Activated CD4-positive, alpha-beta T cell treated with anti-CD3 and anti-CD28 coated beads for 4 hours (primary cell): ENCODE results near the gene NAT16.

ENCODE experiments used
- DNase-seq, 2 donors: peaks; one replicate each; pipeline ENCODE4 v3.0.0-alpha.2; 2020

The NAT16 gene

DNA sequence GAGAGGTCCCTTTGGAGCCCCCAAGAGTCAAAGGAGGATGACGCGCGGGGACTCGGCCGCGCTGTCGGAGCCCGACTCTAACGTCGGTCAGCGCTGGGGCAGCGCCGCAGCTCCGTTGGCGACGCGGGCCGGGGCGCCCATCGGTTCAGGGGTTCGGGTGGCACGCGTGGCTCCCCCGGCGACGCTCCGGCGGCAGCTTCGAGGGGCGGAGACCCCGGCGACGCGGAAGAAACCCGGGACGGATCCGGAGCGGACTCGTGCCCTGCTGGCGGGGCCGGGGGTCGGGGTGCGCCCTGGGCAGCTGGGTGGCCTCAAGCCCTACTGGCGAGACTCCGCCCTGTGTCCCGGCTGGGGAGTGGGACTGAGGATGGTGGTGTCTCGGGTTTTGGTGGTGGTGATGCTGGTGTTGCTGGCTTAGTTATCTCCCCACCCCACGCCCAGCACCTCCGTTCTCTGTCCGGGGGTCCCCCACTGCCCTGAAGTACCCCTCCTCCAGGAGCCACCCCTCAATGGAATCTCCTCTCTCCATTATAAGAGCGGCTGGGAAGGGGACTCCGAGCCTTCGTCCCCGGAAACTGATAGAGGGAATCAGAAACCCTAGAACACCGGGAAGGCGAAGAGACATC is at the start of gene NAT16:
TSS of gene NAT16 (minus strand) at position 164 of the 626 bp plus-strand sequence. CDS start 5,486 bp downstream, outside the sequence.
- DNase-seq: no peak

DNA sequence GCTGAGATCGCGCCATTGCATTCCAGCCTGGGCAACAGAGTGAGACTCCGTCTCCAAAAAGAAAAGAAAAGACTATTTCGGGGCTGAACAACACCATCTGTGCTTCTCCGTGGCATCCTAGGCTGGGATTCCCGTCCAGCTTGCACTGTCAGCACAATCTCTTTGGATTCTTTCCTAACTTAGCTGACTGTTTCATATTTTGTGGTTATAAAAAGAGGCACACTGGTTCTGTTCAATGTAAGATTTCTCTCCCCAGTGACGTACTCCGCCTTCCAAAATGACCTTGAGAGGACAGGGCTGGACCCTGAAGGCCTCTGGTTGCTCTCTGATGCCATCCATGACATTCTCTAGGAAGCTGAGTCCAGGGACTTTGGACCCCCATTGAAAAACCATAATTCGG is 46.6 kb upstream of the NAT16 start:
- no peak for DNase-seq

DNA sequence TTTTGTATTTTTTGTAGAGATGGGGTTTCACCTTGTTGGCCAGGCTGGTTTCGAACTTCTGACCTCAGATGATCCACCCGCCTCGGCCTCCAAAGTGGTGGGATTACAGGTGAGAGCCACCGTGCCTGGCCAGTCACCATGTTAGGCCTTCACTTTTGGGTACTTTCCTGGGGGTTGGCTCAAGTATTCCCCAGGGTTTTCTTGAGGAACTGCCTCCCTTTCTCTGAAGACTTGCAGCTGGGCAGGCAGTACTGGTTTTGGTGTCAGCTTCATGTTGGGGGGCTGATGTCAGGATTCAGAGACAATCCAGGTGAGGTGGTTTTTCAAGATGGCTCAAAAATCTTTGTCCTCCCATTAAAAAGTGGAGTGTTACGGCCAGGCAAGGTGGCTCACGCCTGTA is 45.6 kb upstream of the NAT16 start:
- no peak for DNase-seq

- DNase-seq: no peak
Observed at GRCh38 chr7:101223528-101223927, 43.4 kb upstream of the NAT16 start.

DNA sequence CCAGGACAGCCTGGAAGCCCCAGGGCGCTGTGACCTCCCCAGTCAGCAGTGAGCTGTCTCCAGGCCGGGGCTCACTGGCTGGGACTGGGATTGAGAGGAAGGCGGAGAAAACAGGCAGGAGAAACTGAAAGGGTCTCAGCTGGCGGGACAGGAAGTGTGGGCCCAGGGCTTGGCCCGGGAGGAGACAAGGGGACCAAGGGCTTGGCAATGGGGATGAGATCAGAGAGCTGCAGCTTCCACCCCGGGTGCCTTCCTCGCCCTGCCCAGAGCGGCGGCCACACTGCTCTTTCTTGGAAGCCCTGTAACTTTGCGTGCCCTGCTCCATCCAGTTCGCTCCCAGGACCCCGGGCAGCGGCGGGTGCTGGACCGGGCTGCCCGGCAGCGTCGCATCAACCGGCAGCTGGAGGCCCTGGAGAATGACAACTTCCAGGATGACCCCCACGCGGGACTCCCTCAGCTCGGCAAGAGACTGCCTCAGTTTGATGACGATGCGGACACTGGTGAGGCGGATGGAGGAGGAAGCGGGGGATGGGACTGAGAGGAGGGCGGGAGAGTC is 42.3 kb upstream of the NAT16 start:
- no peak for DNase-seq

GRCh38 chr7:101220295-101220694 is 40.2 kb upstream of the NAT16 start:
- no peak for DNase-seq

DNA sequence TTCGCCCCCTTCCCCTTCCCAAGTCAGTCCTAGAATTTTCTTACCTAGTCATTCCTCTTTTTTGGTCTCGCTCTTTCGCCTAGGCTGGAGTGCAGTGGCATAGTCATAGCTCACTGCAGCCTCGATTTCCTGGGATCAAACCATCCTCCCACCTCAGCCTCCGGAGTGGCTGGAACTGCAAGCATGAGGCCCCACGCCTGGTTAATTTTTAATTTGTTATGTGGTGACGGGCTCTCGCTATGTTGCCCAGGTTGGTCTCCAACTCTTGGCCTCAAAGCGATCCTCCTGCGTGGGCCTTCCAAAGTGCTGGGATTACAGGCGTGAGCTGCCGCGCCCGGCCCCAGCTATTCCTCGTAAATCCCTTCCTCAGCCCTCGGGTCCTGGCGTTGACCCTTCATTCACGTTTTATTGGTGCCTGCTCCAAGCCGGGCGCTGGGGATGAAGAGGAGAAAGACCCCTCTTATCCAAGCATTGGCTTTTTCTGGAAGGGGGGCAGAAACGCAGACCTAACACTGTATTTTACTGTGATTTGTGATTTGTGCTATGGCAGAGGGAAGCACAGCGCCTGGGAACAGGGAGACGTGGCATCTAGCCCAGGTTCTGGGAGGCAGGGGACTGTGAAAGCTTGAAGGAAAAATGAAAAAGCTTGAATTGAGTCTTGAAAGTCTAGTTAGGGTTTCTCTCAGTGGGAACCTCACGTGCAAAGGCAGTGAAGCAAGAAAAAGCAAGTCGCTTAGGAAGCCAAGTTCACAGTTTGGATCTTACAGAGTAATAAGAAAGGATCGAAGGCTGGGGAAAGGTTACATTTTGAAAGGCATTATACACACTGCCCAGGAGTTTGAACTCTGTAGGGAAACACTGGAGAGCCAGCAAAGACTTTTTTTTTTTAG is 38.4 kb upstream of the NAT16 start:
- DNase-seq: no peak

DNA sequence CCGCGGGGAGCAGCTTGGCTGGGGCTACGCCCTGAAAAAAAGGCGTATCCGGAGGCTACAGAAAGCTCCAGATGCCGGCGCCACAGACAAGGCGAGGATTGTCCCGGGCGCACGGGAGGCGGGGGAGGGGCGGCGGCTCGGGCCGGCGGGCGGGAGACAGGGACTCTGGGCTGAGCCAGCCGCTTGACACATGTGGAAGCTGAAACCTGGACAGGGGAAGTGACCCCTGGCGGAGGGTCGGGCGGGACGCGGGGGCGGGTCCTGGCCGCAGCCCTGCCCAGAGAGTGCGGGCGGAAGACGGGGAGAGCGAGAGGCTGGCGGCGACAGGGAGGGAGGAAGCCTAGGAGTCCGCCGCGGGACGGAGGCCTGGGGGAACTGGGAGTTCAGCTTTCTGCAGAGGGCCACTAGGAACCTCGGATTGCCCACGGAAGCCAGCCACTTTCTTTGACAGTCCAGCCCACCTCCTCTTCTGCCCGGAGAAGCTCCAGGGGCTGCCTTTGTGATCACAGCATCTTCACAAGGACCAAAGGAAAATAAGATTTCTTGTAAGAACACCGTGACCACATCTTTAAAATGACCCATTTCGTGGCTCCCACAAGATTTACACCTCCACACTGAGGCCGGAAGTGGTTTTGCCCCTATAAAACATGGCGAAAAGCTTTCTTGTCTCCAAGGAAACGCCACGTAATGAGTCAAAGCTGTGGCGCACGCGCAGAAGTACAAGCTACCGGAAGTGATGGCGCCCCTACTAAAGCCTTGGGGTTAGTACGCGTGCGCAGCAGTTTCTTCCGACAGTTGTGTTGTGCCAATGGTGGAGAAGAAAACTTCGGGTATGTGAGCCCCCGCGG is 37.5 kb upstream of the NAT16 start, which contains the start of the genes PLOD3 and ZNHIT1:
TSS of gene PLOD3 (minus strand) at position 194 of the 848 bp plus-strand sequence. CDS start 307 bp downstream, outside the sequence.
TSS of gene ZNHIT1 (plus strand) at position 778 of the 848 bp plus-strand sequence. CDS start at position 809, 31 bp downstream.
- peak; percentile 97 for DNase-seq

DNA sequence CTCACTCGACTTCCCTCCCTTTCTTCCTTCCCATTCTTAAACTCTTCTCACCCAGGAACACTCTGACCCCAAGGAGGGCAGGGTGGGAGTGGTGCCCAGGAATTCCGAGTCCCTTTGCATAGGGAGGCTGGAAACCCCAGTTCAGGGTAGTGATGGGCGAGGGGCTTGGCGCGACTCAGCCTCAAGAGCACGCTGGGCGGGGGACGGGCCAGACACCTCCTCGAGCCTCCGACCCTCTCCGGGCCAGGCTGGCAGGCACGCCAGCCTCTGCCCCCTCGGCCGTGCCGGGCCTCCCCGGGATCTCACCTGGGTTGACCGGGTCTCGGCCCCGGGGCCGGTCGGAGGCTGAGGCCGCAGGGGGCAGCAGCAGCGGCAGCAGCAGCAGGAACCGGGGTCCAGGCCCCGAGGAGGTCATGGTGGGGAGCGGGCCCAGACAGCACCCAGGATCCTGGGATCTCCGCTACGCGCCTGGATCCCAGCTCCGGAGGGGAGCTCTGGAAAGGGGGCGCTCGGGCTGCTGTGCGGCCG is 36.8 kb upstream of the NAT16 start:
- DNase-seq: no peak

- DNase-seq: no peak
Observed at GRCh38 chr7:101216001-101216859, 36.1 kb upstream of the NAT16 start.

- no peak for DNase-seq
Observed at GRCh38 chr7:101212014-101212413, 31.9 kb upstream of the NAT16 start.

DNA sequence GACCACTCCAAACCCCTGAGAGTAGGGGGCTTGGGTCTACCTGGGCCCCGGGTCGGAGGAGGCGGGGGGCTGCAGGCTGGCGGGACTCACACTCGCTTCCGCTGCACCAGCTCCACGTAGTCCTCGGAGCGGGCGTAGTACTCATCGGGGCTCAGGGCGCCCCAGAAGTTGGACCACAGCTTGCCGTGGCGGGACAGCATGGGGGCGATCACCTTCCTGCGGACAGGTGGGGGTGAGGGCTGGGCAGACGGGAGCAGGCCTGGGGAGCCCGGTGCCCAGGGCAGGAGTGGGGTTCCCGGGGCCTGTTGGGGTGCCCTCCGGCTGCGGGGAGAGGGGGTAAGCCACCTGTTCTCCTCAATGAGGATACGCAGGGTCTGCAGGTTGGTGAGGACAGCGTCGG is 31.4 kb upstream of the NAT16 start:
- no peak for DNase-seq

DNA sequence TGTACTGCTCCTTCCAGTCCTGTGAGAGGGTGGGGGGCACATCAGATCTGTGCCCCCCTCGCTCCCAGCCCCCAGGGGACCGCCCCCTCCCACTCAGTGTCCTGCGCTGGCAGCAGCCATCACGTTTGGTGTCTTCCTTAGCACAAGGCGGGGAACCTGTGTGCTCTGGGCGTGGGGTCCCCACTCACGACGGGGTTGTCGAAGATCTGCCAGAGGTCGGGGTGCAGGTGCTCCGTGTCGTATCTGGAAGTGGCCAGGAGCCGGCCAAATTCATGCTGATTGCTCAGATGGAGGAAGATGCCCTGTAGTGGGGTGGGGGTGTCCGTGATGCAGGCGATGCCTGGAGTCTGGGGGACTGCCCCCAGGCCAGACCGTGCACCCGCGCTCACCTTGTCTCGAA is 30.1 kb upstream of the NAT16 start:
- DNase-seq: no peak

DNA sequence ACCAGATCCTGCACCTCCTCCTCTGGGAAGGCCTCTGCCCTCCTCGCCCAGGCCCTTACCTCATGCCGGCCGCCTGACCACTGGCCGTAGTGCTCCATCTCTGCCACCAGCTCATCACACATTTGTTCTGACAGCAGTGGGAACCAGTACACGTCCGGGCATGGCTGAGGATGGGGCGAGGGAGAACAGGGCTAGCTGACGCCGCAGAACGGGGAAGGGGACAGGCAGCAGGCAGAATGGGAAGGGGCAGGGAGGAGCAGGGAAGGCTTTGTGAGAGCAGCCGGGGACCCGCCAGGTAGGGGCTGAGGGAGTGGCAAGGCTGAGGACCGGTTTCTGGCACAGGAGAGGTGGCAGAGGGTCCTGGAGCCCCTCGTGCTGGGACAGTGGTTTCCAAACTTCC is 28.7 kb upstream of the NAT16 start:
- no peak for DNase-seq

DNA sequence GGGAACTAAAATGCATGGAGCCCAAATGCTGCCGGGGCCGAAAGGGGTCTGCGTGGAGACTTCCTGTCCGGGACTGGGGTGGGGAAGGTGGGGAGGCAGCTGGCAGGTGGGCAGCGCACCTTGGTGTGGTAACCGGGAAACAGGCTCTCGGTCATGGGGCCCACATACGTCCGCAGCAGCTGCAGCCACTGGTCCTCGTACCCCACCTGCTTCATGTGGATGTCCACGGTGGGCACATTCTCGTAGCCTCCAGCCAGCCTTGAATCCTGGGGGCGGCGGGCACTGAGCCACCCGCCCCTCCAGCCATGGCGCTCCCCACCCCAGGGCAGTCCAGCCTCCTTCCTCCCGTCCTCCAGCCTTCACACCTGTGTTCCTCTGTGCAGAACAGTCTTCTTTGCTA is 27.4 kb upstream of the NAT16 start:
- DNase-seq: no peak

DNA sequence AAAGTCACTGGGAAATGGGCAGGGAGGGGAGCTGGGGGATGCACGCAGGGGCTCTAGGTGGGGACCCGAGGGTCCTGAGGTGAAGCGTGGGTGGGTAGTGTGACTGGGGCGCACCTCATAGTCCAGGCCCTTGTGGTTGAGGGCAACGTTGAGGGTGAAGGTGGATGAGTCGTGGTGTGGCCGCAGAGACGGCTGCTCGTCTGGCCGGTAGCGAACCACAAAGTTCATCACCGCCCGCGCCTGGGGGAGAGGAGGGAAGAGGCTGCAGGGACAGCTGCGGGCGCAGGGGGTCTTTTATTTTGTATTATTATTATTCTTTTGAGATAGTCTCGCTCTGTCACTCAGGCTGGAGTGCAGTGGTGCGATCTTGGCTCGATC is 26.6 kb upstream of the NAT16 start:
- DNase-seq: no peak

DNA sequence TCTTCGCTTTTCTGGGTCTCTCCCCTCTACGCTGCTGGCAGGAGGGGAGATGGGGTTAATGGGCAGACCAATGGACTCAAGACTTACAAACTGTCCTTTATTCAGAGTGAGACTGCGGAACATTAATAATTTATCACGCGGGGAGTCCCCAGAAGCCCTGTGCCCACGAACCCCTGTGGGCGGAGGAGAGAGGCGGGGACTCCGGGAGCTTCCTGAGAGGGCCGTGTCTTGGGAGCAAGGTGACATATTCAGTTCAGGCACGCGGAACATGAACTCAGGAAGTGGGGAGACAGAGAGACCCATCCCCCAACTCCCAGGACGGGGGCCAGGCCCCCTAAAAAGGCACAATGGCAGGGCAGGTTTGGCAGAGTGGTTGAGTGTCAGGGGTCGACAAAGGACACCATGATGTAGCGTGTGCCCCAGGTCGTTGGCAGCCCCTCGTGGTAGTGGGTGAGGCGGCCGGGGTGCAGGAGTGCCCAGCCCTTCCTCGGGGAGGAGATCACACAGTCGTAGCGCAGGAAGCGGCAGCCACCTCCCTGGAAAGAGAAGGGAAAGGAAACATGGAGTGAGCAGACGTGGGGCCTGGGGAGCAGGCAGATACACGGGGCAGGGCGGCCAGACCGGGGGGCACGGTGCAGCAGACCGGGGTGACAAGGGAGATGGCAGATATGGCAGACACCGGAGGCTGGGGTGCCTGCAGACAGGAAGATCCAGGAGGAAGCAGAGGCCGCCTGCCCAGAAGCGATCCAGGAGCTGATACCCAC is 26.0 kb upstream of the NAT16 start:
- DNase-seq: no peak

GRCh38 chr7:101203740-101204738 is 23.9 kb upstream of the NAT16 start:
- DNase-seq: peak in 1 of 2 donors; percentile 28

- no peak for DNase-seq
Observed at GRCh38 chr7:101202603-101202918, 22.5 kb upstream of the NAT16 start.
